Neural cell (in vitro differentiated cells): ENCODE results near the gene GPR119. TPM values are rescaled to one million over a fixed set of nuclear protein-coding genes. Genes with fewer than 3 reads are reported as not detected.
A peak's percentile ranks its signal among the peaks of the same experiment; 100 is the strongest.

Experiments
- H2AFZ ChIP-seq: fragments of 200-600, 300-800 bp; sonication (generic), shearing (Covaris generic); 2 replicates; pipeline ENCODE4 v1.6.0; 2014; ENCODE audit warnings: low read depth, mild to moderate bottlenecking, antibody characterized with exemption, low read length, moderate library complexity
- H3F3A ChIP-seq: fragments of 200-600 bp; shearing (Covaris generic); 2 replicates; pipeline ENCODE4 v1.6.1; 2016; ENCODE audit warnings: mild to moderate bottlenecking, moderate library complexity, mixed read lengths, antibody characterized with exemption, low read length; ENCODE audit not compliant: insufficient read depth, poor library complexity, severe bottlenecking
- H3K27ac ChIP-seq: fragments of 200-600, 300-800 bp; sonication (generic), shearing (Covaris generic); 2 replicates; pipeline ENCODE4 v1.5.1; 2014; ENCODE audit warnings: mild to moderate bottlenecking, low read length, moderate library complexity
- H3K27me3 ChIP-seq: fragments of 300-800, 200-600 bp; sonication (generic), shearing (Covaris generic); 2 replicates; pipeline ENCODE4 v1.6.0; 2014; ENCODE audit warnings: mild to moderate bottlenecking, low read depth, low read length, moderate library complexity; ENCODE audit not compliant: insufficient read depth
- H3K36me3 ChIP-seq: fragments of 300-800, 200-600 bp; sonication (generic), shearing (Covaris generic); 2 replicates; pipeline ENCODE4 v1.5.1; 2014; ENCODE audit warnings: mild to moderate bottlenecking, antibody characterized with exemption, low read length, moderate library complexity; ENCODE audit not compliant: insufficient read depth
- H3K4me2 ChIP-seq: fragments of 300-800, 200-600 bp; sonication (generic), shearing (Covaris generic); 2 replicates; pipeline ENCODE4 v1.6.0; 2014; ENCODE audit warnings: mild to moderate bottlenecking, low read length
- H3K4me3 ChIP-seq: fragments of 300-800, 200-600 bp; sonication (generic), shearing (Covaris generic); 2 replicates; pipeline ENCODE4 v1.5.1; 2014; ENCODE audit warnings: mild to moderate bottlenecking, low read length, moderate library complexity
- H3K79me2 ChIP-seq: fragments of 200-600 bp; shearing (Covaris generic); replicated peaks from 2 replicates; pipeline ENCODE4 v1.6.0; 2014; ENCODE audit warnings: mild to moderate bottlenecking, low read length, moderate library complexity; ENCODE audit not compliant: insufficient read depth
- H3K9ac ChIP-seq: fragments of 300-800, 200-600 bp; sonication (generic), shearing (Covaris generic); 2 replicates; pipeline ENCODE4 v1.6.1; 2016; ENCODE audit warnings: mild to moderate bottlenecking, low read length, mixed read lengths
- H3K9me2 ChIP-seq: fragments of 200-600 bp; shearing (Covaris generic); 2 replicates; pipeline ENCODE4 v1.6.1; 2016; ENCODE audit warnings: mild to moderate bottlenecking, low read length, mixed read lengths; ENCODE audit not compliant: insufficient read depth
- H3K9me3 ChIP-seq: fragments of 200-600, 300-800 bp; sonication (generic), shearing (Covaris generic); 2 replicates; pipeline ENCODE4 v1.6.1; 2016; ENCODE audit warnings: mild to moderate bottlenecking, mixed run types, low read length, moderate library complexity, mixed read lengths
- H4K20me1 ChIP-seq: fragments of 200-600 bp; shearing (Covaris generic); 2 replicates; pipeline ENCODE4 v1.6.1; 2016; ENCODE audit warnings: mild to moderate bottlenecking, mixed run types; ENCODE audit not compliant: insufficient read depth
- CTCF ChIP-seq: fragments of 450-650 bp; IDR thresholded peaks from 2 replicates; pipeline ENCODE4 v1.5.1; 2014; ENCODE audit warnings: antibody characterized with exemption, mild to moderate bottlenecking, moderate library complexity; ENCODE audit not compliant: poor library complexity, severe bottlenecking
- EP300 ChIP-seq: fragments of 450-650 bp; conservative IDR thresholded peaks from 2 replicates; pipeline ENCODE4 v1.6.1; 2014; ENCODE audit warnings: antibody characterized with exemption, mild to moderate bottlenecking, moderate library complexity; ENCODE audit not compliant: poor library complexity, severe bottlenecking
- EZH2 ChIP-seq: fragments of 200-600, 300-800 bp; shearing (Covaris generic), sonication (generic); IDR thresholded peaks from 2 replicates; pipeline ENCODE4 v1.6.1; 2014; ENCODE audit warnings: antibody characterized with exemption, low read length, borderline replicate concordance, mild to moderate bottlenecking; ENCODE audit not compliant: insufficient read depth, poor library complexity, severe bottlenecking
- MXI1 ChIP-seq: fragments of 450-650 bp; conservative IDR thresholded peaks from 2 replicates; pipeline ENCODE4 v1.6.1; 2014; ENCODE audit warnings: antibody characterized with exemption, mild to moderate bottlenecking; ENCODE audit not compliant: poor library complexity, severe bottlenecking
- POLR2AphosphoS5 ChIP-seq: IDR thresholded peaks from 2 replicates; pipeline ENCODE4 v1.6.1; 2012
- RAD21 ChIP-seq: fragments of 450-650 bp; conservative IDR thresholded peaks from 2 replicates; pipeline ENCODE4 v1.6.1; 2014; ENCODE audit warnings: antibody characterized with exemption, mild to moderate bottlenecking, moderate library complexity
- REST ChIP-seq: IDR thresholded peaks from 2 replicates; pipeline ENCODE4 v1.6.1; 2012; ENCODE audit warnings: borderline replicate concordance
- SMC3 ChIP-seq: fragments of 450-650 bp; conservative IDR thresholded peaks from 2 replicates; pipeline ENCODE4 v1.6.1; 2014; ENCODE audit warnings: antibody characterized with exemption, mild to moderate bottlenecking, moderate library complexity; ENCODE audit not compliant: poor library complexity
- TAF1 ChIP-seq: IDR thresholded peaks from 2 replicates; pipeline ENCODE4 v1.6.1; 2012; ENCODE audit warnings: low read depth
- polyA plus RNA-seq: library from polyadenylated mRNA; depleted of rRNA; stranded (reverse); fragments of >200 nt; gene quantifications from 2 replicates; pipeline ENCODE4 v1.2.3, GENCODE V29; 2014

The GPR119 gene
- polyA plus RNA-seq, 1 donor from 2014 or later, result not detected

GRCh38 chrX:130393451-130394074, 8.1 kb upstream of the GPR119 start:
- H3K9me3 ChIP-seq, result no peaks in the 10 kb centered on the region
- no peak overlapping the region for H3K27ac ChIP-seq
- H3K79me2 ChIP-seq, result no peaks in the 10 kb centered on the region
- no peak overlapping the region for H3K9ac ChIP-seq
- H3F3A ChIP-seq, result no peaks in the 10 kb centered on the region
- no peaks in the 10 kb centered on the region for H3K27me3 ChIP-seq
- H3K36me3 ChIP-seq, result no peaks in the 10 kb centered on the region
- no peaks in the 10 kb centered on the region for H4K20me1 ChIP-seq
- no peak overlapping the region for H2AFZ ChIP-seq
- no peaks in the 10 kb centered on the region for H3K9me2 ChIP-seq
- TF ChIP-seq CTCF, result peak; percentile 78
- no peak for TF ChIP-seq EP300
- TF ChIP-seq TAF1, result no peak
- TF ChIP-seq MXI1, result no peak
- TF ChIP-seq EZH2, result no peak
- TF ChIP-seq POLR2AphosphoS5, result no peak
- peak; percentile 84 for TF ChIP-seq RAD21
- TF ChIP-seq REST, result no peak
- peak; percentile 89 for TF ChIP-seq SMC3
- H3K4me3 ChIP-seq, result no peak overlapping the region
- H3K4me2 ChIP-seq, result no peak overlapping the region

GRCh38 chrX:130386408-130386808, 934 bp upstream of the GPR119 start:
- H3F3A ChIP-seq, result no peaks in the 10 kb centered on the region
- no peaks in the 10 kb centered on the region for H3K79me2 ChIP-seq
- H3K9me2 ChIP-seq, result no peaks in the 10 kb centered on the region
- no peaks in the 10 kb centered on the region for H3K9me3 ChIP-seq
- no peaks in the 10 kb centered on the region for H3K27me3 ChIP-seq
- H3K4me2 ChIP-seq, result no peak overlapping the region
- H3K9ac ChIP-seq, result no peak overlapping the region
- no peak overlapping the region for H3K4me3 ChIP-seq
- no peak overlapping the region for H2AFZ ChIP-seq
- no peaks in the 10 kb centered on the region for H4K20me1 ChIP-seq
- H3K36me3 ChIP-seq, result no peaks in the 10 kb centered on the region
- H3K27ac ChIP-seq, result no peak overlapping the region
- no peak for TF ChIP-seq TAF1
- no peak for TF ChIP-seq POLR2AphosphoS5
- TF ChIP-seq RAD21, result no peak
- no peak for TF ChIP-seq MXI1
- TF ChIP-seq REST, result no peak
- no peak for TF ChIP-seq CTCF
- TF ChIP-seq EZH2, result no peak
- no peak for TF ChIP-seq SMC3
- no peak for TF ChIP-seq EP300
